HEK293 (cell line): ENCODE data around the gene PNMA1.

Experiments used
- CTCF ChIA-PET: fragments of 350-600 bp; formaldehyde crosslinking; extraction: SDS; loops from one replicate; lab custom pipeline; 2021; ENCODE audit warnings: antibody characterized with exemption; lab: Yijun Ruan, JAX
- POLR2A ChIA-PET: fragments of 300-600 bp; formaldehyde crosslinking; extraction: SDS; loops from one replicate; lab custom pipeline; 2020; ENCODE audit warnings: antibody characterized with exemption, inconsistent platforms; lab: Yijun Ruan, JAX
- H3K27ac ChIP-seq: fragments of 200-500 bp; sonication (Bioruptor generic); 2 replicates; pipeline ENCODE4 v1.5.1; 2014; ENCODE audit warnings: low read depth, low read length, control low read depth, inconsistent platforms; ENCODE audit errors: extremely low read depth
- H3K36me3 ChIP-seq, 2 experiments: fragments of 200-500 bp in 1 of 2; sonication (Bioruptor generic) in 1 of 2; 1 replicate in 1 of 2; 2 replicates in 1 of 2; pipeline ENCODE4 v1.5.1; 2014 to 2017; ENCODE audit warnings: inconsistent platforms in 2 of 2, low read length in 2 of 2; ENCODE audit not compliant: control insufficient read depth in 2 of 2, insufficient read depth in 1 of 2
- H3K4me1 ChIP-seq: fragments of 200-500 bp; sonication (Bioruptor generic); 2 replicates; pipeline ENCODE4 v1.5.1; 2014; ENCODE audit warnings: mild to moderate bottlenecking, low read length, inconsistent platforms; ENCODE audit not compliant: control insufficient read depth, insufficient read depth
- H3K4me3 ChIP-seq: 2 replicates; pipeline ENCODE4 v1.5.1; 2011; ENCODE audit warnings: low read depth, mild to moderate bottlenecking, control low read depth, low read length, moderate library complexity
- H3K9me3 ChIP-seq: fragments of 200-500 bp; sonication (Bioruptor generic); 2 replicates; pipeline ENCODE4 v1.5.1; 2014; ENCODE audit warnings: low read depth, low read length, inconsistent platforms; ENCODE audit not compliant: control insufficient read depth, insufficient read depth
- GLIS1 ChIP-seq: fragments of 450-650 bp; formaldehyde crosslinking; IDR thresholded peaks from 2 replicates; pipeline ENCODE4 v1.5.1; 2016; ENCODE audit warnings: missing biosample characterization, missing genetic modification characterization
- KLF10 ChIP-seq: fragments of 450-650 bp; IDR thresholded peaks from 2 replicates; pipeline ENCODE4 v1.5.1; 2018; ENCODE audit warnings: missing biosample characterization, mild to moderate bottlenecking, missing genetic modification characterization
- MYNN ChIP-seq: fragments of 450-650 bp; formaldehyde crosslinking; IDR thresholded peaks from 2 replicates; pipeline ENCODE4 v1.5.1; 2016; ENCODE audit warnings: missing biosample characterization, missing genetic modification characterization, borderline replicate concordance
- SCRT2 ChIP-seq: fragments of 450-650 bp; formaldehyde crosslinking; IDR thresholded peaks from 2 replicates; pipeline ENCODE4 v1.5.1; 2016; ENCODE audit warnings: missing biosample characterization, missing genetic modification characterization
- SETDB1 ChIP-seq: IDR thresholded peaks from one replicate; pipeline ENCODE4 v1.6.1; 2017; ENCODE audit warnings: mild to moderate bottlenecking, low read length, moderate library complexity, mixed read lengths; ENCODE audit not compliant: insufficient read length
- ZBTB21 ChIP-seq: fragments of 450-650 bp; formaldehyde crosslinking; IDR thresholded peaks from 2 replicates; pipeline ENCODE4 v1.5.1; 2017; ENCODE audit warnings: missing biosample characterization, missing genetic modification characterization
- ZFP3 ChIP-seq: fragments of 450-650 bp; formaldehyde crosslinking; IDR thresholded peaks from 2 replicates; pipeline ENCODE4 v1.5.1; 2016; ENCODE audit warnings: low read depth, missing biosample characterization, missing genetic modification characterization
- ZFP41 ChIP-seq: fragments of 450-650 bp; formaldehyde crosslinking; IDR thresholded peaks from 2 replicates; pipeline ENCODE4 v1.5.1; 2016; ENCODE audit warnings: missing biosample characterization, missing genetic modification characterization, borderline replicate concordance
- ZNF146 ChIP-seq: fragments of 450-650 bp; formaldehyde crosslinking; IDR thresholded peaks from 2 replicates; pipeline ENCODE4 v1.5.1; 2016; ENCODE audit warnings: missing biosample characterization, missing genetic modification characterization
- ZNF174 ChIP-seq: fragments of 450-650 bp; formaldehyde crosslinking; IDR thresholded peaks from 2 replicates; pipeline ENCODE4 v1.5.0; 2017; ENCODE audit warnings: missing biosample characterization, mild to moderate bottlenecking, missing genetic modification characterization
- ZNF19 ChIP-seq: fragments of 450-650 bp; formaldehyde crosslinking; IDR thresholded peaks from 2 replicates; pipeline ENCODE4; 2016; ENCODE audit warnings: missing biosample characterization, missing genetic modification characterization, low read depth
- ZNF221 ChIP-seq: fragments of 450-650 bp; formaldehyde crosslinking; IDR thresholded peaks from 2 replicates; pipeline ENCODE4 v1.5.1; 2017; ENCODE audit warnings: missing biosample characterization, missing genetic modification characterization, borderline replicate concordance
- ZNF274 ChIP-seq, 2 experiments: fragments of 200-500 bp in 1 of 2; fragments of 450-650 bp in 1 of 2; sonication (Bioruptor generic) in 1 of 2; formaldehyde crosslinking in 1 of 2; IDR thresholded peaks; 2 replicates each; pipeline versions ENCODE4 v1.5.1 to v1.6.1; 2014 to 2016; ENCODE audit warnings: borderline replicate concordance in 1 of 2, inconsistent platforms in 1 of 2, low read length in 1 of 2, missing biosample characterization in 1 of 2, missing genetic modification characterization in 1 of 2
- ZNF433 ChIP-seq: fragments of 450-650 bp; formaldehyde crosslinking; IDR thresholded peaks from 2 replicates; pipeline ENCODE4 v1.5.1; 2016; ENCODE audit warnings: missing biosample characterization, missing genetic modification characterization, low read depth
- ZNF501 ChIP-seq: fragments of 450-650 bp; formaldehyde crosslinking; IDR thresholded peaks from 2 replicates; pipeline ENCODE4 v1.5.1; 2016; ENCODE audit warnings: missing biosample characterization, missing genetic modification characterization
- ZNF521 ChIP-seq: fragments of 450-650 bp; formaldehyde crosslinking; IDR thresholded peaks from 2 replicates; pipeline ENCODE4 v1.5.1; 2017; ENCODE audit warnings: missing biosample characterization, mild to moderate bottlenecking, missing genetic modification characterization
- ZNF529 ChIP-seq: fragments of 450-650 bp; formaldehyde crosslinking; IDR thresholded peaks from 2 replicates; pipeline ENCODE4 v1.5.1; 2017; ENCODE audit warnings: missing genetic modification characterization, missing biosample characterization; ENCODE audit not compliant: insufficient replicate concordance
- ZNF571 ChIP-seq: fragments of 450-650 bp; formaldehyde crosslinking; IDR thresholded peaks from 2 replicates; pipeline ENCODE4 v1.5.0; 2017; ENCODE audit warnings: missing biosample characterization, missing genetic modification characterization
- ZNF670 ChIP-seq: fragments of 450-650 bp; formaldehyde crosslinking; IDR thresholded peaks from 2 replicates; pipeline ENCODE4 v1.5.1; 2016; ENCODE audit warnings: missing biosample characterization, missing genetic modification characterization, low read depth
- ZNF791 ChIP-seq: fragments of 450-650 bp; formaldehyde crosslinking; IDR thresholded peaks from 2 replicates; pipeline ENCODE4 v1.5.1; 2016; ENCODE audit warnings: missing biosample characterization, missing genetic modification characterization
- TF ChIP-seq, protein P1 (sequence below): fragments of 450-650 bp; formaldehyde crosslinking; IDR thresholded peaks from 2 replicates; pipeline ENCODE4 v1.5.1; 2016; ENCODE audit warnings: missing biosample characterization, missing genetic modification characterization
- TF ChIP-seq, protein P2 (sequence below): fragments of 450-650 bp; formaldehyde crosslinking; IDR thresholded peaks from 2 replicates; pipeline ENCODE4 v1.5.1; 2016; ENCODE audit warnings: missing biosample characterization, missing genetic modification characterization
- TF ChIP-seq, protein P3 (sequence below): fragments of 450-650 bp; formaldehyde crosslinking; IDR thresholded peaks from 2 replicates; pipeline ENCODE4 v1.5.1; 2016; ENCODE audit warnings: missing biosample characterization, missing genetic modification characterization

Gene PNMA1

DNA sequence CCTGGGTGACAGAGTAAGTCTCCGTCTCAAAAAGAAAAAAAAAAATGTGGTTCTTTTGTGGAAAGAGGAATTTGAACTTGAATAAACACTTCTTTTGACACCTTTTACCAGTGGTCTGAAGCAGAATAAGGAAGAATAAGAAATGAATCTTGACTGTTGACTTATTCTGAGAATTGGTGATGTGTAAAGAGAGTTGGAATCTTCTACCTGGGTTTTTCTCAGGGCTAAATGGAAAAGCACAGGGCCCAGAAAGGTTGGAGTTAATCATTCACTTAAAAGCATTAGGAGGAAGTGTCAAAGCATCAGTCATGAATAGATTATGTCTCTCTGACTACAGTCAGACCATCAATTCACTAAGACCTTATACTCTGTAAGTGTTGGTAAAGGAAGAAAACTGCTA, 13.9 kb downstream of the PNMA1 start (continued):
- no peak for TF ChIP-seq ZNF274 (IDR thresholded peaks at IDR 0.05; ENCODE audit: low read length)
- TF ChIP-seq ZNF274 (tag by site-specific recombination; IDR thresholded peaks at IDR 0.05; ENCODE audit: borderline replicate concordance): no peak
- no peak for TF ChIP-seq ZFP3
- TF ChIP-seq, protein P1, sequence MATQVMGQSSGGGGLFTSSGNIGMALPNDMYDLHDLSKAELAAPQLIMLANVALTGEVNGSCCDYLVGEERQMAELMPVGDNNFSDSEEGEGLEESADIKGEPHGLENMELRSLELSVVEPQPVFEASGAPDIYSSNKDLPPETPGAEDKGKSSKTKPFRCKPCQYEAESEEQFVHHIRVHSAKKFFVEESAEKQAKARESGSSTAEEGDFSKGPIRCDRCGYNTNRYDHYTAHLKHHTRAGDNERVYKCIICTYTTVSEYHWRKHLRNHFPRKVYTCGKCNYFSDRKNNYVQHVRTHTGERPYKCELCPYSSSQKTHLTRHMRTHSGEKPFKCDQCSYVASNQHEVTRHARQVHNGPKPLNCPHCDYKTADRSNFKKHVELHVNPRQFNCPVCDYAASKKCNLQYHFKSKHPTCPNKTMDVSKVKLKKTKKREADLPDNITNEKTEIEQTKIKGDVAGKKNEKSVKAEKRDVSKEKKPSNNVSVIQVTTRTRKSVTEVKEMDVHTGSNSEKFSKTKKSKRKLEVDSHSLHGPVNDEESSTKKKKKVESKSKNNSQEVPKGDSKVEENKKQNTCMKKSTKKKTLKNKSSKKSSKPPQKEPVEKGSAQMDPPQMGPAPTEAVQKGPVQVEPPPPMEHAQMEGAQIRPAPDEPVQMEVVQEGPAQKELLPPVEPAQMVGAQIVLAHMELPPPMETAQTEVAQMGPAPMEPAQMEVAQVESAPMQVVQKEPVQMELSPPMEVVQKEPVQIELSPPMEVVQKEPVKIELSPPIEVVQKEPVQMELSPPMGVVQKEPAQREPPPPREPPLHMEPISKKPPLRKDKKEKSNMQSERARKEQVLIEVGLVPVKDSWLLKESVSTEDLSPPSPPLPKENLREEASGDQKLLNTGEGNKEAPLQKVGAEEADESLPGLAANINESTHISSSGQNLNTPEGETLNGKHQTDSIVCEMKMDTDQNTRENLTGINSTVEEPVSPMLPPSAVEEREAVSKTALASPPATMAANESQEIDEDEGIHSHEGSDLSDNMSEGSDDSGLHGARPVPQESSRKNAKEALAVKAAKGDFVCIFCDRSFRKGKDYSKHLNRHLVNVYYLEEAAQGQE (tag by site-specific recombination): no peak
- TF ChIP-seq ZNF433 (tag by site-specific recombination): no peak

DNA sequence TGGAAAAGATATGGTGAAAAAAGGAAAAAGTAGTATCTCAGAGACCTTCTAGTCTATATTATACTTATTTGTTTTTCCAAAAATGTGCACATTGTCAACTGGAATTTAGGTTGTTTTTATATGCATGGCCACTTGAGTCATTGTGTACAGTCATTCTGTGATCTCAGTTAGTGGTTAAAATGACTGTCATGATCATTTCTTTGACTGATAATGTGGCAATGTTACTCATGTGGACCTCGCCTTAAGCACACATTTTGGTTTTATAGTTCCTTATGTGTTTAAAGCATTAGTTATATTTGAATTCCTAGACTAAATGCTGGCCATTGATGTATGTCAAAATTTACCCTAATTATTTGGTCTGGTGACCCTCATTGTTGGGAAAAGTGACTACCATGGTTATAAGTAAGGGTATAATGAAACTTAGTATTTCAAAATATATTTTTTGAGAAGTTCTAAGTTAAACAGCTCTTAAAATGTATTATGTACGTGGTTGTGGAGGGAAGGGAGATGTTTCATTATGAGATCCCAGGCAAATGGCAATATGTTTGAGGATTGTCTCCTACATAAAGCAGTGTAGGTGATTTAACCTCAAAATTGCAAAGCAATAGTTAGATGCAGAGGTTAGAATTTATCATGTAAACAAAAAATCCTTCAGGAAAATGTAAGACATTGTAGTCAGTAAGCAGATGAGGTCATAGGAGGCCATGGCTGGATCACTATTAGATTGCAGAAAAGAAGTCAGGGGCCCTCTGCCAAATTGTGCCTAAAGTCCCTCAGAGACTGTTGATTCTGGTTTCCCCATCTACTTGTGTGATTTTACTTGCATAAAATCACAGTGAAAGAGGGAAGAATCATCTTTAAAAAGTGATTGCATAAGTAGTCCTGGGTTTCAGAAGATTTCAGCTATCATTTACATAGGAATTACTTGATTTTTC, 17.5 kb downstream of the PNMA1 start:
- POLR2A ChIA-PET: no interaction called here
- no peak overlapping the region for H3K27ac ChIP-seq
- H3K9me3 ChIP-seq: no peaks in the 10 kb centered on the region

DNA sequence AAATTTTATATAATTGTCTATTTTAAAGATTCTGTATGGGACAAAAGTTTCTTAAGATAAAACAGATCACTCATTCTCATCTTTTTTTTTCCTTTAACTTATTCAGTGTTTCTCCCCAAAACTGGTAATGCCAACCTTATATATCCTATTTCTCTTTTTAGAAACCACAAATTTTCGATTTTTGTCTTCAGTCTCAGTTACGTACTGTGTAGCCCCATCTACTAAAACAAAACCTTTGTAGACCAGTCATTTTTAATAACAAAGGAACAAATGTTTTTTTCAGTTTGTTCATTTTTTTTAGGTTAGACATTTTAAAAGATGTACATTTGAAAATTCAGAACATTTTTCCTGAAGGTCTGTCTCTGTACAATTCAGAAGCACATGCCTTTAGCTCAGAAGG, 18.2 kb downstream of the PNMA1 start:
- CTCF ChIA-PET: no interaction called here
- Histone ChIP-seq H3K36me3 (peaks cover 4 to 11% of the 10 kb centered on the region in 2 experiments; a peak in 2 of 3 replicates), H3K4me3 (no peak overlapping the region)
- TF ChIP-seq ZBTB21 (tag by site-specific recombination) (no peak), SCRT2 (tag by site-specific recombination) (no peak), ZNF19 (tag by site-specific recombination) (no peak), ZNF146 (no peak), ZFP3 (no peak), KLF10 (tag by site-specific recombination) (no peak), GLIS1 (tag by site-specific recombination) (no peak), ZNF174 (tag by site-specific recombination) (no peak), SETDB1 (no peak), ZNF221 (tag by site-specific recombination) (no peak), ZNF529 (no peak), ZFP41 (tag by site-specific recombination) (no peak), ZNF670 (tag by site-specific recombination) (no peak), ZNF521 (no peak), ZNF501 (tag by site-specific recombination) (no peak), ZNF791 (tag by site-specific recombination) (no peak), ZNF571 (tag by site-specific recombination) (no peak)
- TF ChIP-seq, protein P2, sequence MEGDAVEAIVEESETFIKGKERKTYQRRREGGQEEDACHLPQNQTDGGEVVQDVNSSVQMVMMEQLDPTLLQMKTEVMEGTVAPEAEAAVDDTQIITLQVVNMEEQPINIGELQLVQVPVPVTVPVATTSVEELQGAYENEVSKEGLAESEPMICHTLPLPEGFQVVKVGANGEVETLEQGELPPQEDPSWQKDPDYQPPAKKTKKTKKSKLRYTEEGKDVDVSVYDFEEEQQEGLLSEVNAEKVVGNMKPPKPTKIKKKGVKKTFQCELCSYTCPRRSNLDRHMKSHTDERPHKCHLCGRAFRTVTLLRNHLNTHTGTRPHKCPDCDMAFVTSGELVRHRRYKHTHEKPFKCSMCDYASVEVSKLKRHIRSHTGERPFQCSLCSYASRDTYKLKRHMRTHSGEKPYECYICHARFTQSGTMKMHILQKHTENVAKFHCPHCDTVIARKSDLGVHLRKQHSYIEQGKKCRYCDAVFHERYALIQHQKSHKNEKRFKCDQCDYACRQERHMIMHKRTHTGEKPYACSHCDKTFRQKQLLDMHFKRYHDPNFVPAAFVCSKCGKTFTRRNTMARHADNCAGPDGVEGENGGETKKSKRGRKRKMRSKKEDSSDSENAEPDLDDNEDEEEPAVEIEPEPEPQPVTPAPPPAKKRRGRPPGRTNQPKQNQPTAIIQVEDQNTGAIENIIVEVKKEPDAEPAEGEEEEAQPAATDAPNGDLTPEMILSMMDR (tag by site-specific recombination): no peak
- TF ChIP-seq, protein P3, sequence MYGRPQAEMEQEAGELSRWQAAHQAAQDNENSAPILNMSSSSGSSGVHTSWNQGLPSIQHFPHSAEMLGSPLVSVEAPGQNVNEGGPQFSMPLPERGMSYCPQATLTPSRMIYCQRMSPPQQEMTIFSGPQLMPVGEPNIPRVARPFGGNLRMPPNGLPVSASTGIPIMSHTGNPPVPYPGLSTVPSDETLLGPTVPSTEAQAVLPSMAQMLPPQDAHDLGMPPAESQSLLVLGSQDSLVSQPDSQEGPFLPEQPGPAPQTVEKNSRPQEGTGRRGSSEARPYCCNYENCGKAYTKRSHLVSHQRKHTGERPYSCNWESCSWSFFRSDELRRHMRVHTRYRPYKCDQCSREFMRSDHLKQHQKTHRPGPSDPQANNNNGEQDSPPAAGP (tag by site-specific recombination): no peak
- TF ChIP-seq, all 188 proteins: peak for 0
- POLR2A ChIA-PET: no interaction called here
- H3K9me3 ChIP-seq: no peaks in the 10 kb centered on the region
- peaks cover 5% of the 10 kb centered on the region; the same call in 1 of the 2 replicates for H3K4me1 ChIP-seq
- no peak overlapping the region for H3K27ac ChIP-seq

More for the DNA sequence above, 17.5 kb downstream of the PNMA1 start:
- Histone ChIP-seq H3K4me3 (no peak overlapping the region), H3K4me1 (peaks cover 5% of the 10 kb centered on the region; the same call in 1 of the 2 replicates), H3K36me3 (peaks cover 4 to 11% of the 10 kb centered on the region in 2 experiments; a peak in 2 of 3 replicates)
- TF ChIP-seq MYNN: no peak
- TF ChIP-seq SCRT2 (tag by site-specific recombination): 0 out of 2 replicates have a peak, but pooled peaks have one; percentile 15
- CTCF ChIA-PET: no interaction called here
